Kidney (tissue), 14 donors: Measurements from ENCODE around the gene GNG7. TPM values are rescaled to one million over a fixed set of nuclear protein-coding genes. Genes with fewer than 3 reads are reported as not detected.

Source experiments
- DNase-seq, 5 donors: peaks; one replicate each; pipeline ENCODE4 v3.0.0-alpha.2; 2013 to 2020
- FAIRE-seq: peaks from 2 replicates; lab custom pipeline; 2012; peaks lifted over from hg19 to GRCh38; lab: Jason Lieb, UNC
- H3K27ac ChIP-seq, 2 donors: one replicate each; pipeline ENCODE4 v1.7.0; 2013; ENCODE audit warnings: low read depth in 2 of 2, low read length in 2 of 2, inconsistent platforms in 1 of 2
- H3K27me3 ChIP-seq: one replicate; pipeline ENCODE4 v1.7.1; 2013; ENCODE audit warnings: low read length, inconsistent platforms; ENCODE audit not compliant: control insufficient read depth, insufficient read depth
- H3K36me3 ChIP-seq, 3 donors: one replicate each; pipeline versions ENCODE4 v1.7.0 to v1.7.1; 2013; ENCODE audit warnings: low read length in 3 of 3, control low read depth in 1 of 3, inconsistent platforms in 1 of 3; ENCODE audit not compliant: insufficient read depth in 3 of 3, control insufficient read depth in 2 of 3
- H3K4me1 ChIP-seq, 3 donors: one replicate each; pipeline versions ENCODE4 v1.7.0 to v1.7.1; 2013; ENCODE audit warnings: low read length in 3 of 3, inconsistent platforms in 1 of 3, low read depth in 1 of 3; ENCODE audit not compliant: control insufficient read depth in 2 of 3, insufficient read depth in 2 of 3
- H3K4me3 ChIP-seq, 3 donors: one replicate each; pipeline versions ENCODE4 v1.7.0 to v1.8.1; 2013; ENCODE audit warnings: low read length in 3 of 3, control low read depth in 1 of 3, inconsistent platforms in 1 of 3
- H3K9ac ChIP-seq, 3 donors: one replicate each; pipeline versions ENCODE4 v1.7.0 to v1.7.1; 2013; ENCODE audit warnings: low read length in 3 of 3, control low read depth in 1 of 3, inconsistent platforms in 1 of 3
- H3K9me3 ChIP-seq, 3 donors: one replicate each; pipeline versions ENCODE4 v1.7.0 to v1.7.1; 2013; ENCODE audit warnings: low read length in 3 of 3, control low read depth in 1 of 3, inconsistent platforms in 1 of 3; ENCODE audit not compliant: control insufficient read depth in 2 of 3, insufficient read depth in 1 of 3
- CTCF ChIP-seq: IDR thresholded peaks from 3 replicates; pipeline ENCODE4 v1.5.1; 2012; ENCODE audit warnings: mild to moderate bottlenecking, moderate library complexity, borderline replicate concordance; ENCODE audit not compliant: insufficient read depth; ENCODE audit errors: extremely low read depth
- intact Hi-C: fragments of 100-400 bp; cut with DNase I; formaldehyde crosslinking; loops from one replicate; pipeline ENCODE4 v1.11.1; 2022
- polyA plus RNA-seq: library from polyadenylated mRNA; stranded (reverse); fragments of 350-450 nt; fragmentation: Illumina TruSeq; extraction: RNeasy Lipid Tissue Mini Kit (QIAGEN cat#74804); gene quantifications from one replicate; pipeline ENCODE4 v1.2.3, GENCODE V29; 2014; ENCODE audit warnings: low read depth, low replicate concordance; ENCODE audit not compliant: insufficient read depth
- total RNA-seq: library from RNA; stranded (reverse); fragmentation: NEBNext Ultra II Directional; extraction: Animal tissue kit (Norgen Biotek cat#: 25700); gene quantifications from one replicate; pipeline ENCODE4 v1.2.1, GENCODE V29; 2021
- donor health status: control.
- donor health status: control.
- donor health status: control.
- donor health status: control.
- donor health status: control.
- donor health status: DM: yes; HTN: yes; CAD: no.
- donor health status: Normal renal cell carcinoma (clear cell type).

GNG7 gene
- total and polyA plus RNA-seq, 2 donors from 2014 or later = 9.9 to 13.4 TPM

DNA sequence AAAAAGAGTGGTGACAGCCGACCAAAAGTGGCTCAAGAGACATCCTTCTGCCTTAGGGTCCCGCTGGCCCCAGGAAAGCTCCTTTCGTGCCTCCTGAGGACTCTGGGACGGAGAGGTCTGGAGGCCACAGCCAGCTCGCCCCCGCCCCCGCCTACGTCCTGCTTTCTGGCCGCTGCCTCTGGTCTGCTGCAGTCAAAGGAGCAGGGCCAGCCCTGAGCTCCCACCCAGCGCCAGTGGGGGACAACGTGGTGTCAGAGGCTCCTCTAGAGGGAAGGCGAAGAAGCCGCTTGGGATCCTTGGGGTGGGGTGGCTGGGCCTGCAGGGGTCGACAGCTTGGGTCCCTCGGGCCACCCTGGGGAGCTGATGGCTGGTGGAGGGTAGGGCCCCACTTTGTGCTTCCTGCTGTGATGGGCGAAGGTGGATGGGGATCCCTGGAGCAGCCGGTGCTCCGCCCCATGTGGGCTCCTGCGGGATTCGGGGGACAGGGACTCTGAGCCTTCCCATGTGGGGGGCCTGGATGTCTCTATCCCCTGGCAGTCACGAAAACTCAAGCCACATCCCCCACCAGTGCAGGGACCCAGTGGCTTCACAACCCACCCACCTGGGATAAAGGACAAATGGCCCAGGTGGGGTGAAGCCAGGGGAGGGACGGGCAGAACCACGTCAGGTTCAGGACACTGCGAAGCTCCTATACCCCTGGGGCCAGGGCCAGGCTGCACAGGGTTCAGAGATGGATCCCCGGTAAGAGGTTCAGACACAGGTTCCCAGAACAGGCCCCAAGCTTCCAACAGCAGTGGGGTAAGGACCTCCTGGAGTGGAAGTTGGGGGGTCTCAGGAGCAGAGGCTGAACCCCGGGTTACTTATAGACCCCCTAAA, 27.7 kb upstream of the GNG7 start:
- Histone ChIP-seq H3K9ac (no peak overlapping the region), H3K4me1 (no peaks in the 10 kb centered on the region), H3K9me3 (no peaks in the 10 kb centered on the region), H3K36me3 (peaks cover 0 to 3% (median 2%) of the 10 kb centered on the region in 3 donors), H3K27me3 (no peaks in the 10 kb centered on the region), H3K27ac (no peak overlapping the region), H3K4me3 (no peak overlapping the region)
- FAIRE-seq (no peak), DNase-seq (no peak)
- intact Hi-C loops = no loop called here
- no peak for TF ChIP-seq CTCF

GRCh38 chr19:2728783-2729387, 26.4 kb upstream of the GNG7 start:
- DNase-seq = no peak
- Histone ChIP-seq H3K4me1 (peaks cover 0 to 1% (median 0%) of the 10 kb centered on the region in 3 donors), H3K36me3 (no peaks in the 10 kb centered on the region), H3K4me3 (no peak overlapping the region), H3K9me3 (no peaks in the 10 kb centered on the region), H3K27me3 (no peaks in the 10 kb centered on the region), H3K9ac (no peak overlapping the region), H3K27ac (no peak overlapping the region)
- FAIRE-seq = no peak
- intact Hi-C loops = no loop called here
- no peak for TF ChIP-seq CTCF

- FAIRE-seq (no peak), DNase-seq (no peak)
- no peaks in the 10 kb centered on the region for H3K27me3 ChIP-seq
- no peak overlapping the region for H3K4me3 ChIP-seq
- H3K36me3 ChIP-seq = no peaks in the 10 kb centered on the region
- no peak for TF ChIP-seq CTCF
- no peaks in the 10 kb centered on the region for H3K9me3 ChIP-seq
- intact Hi-C loops = no loop called here
- no peak overlapping the region for H3K9ac ChIP-seq
- peaks cover 0 to 9% (median 0%) of the 10 kb centered on the region in 3 donors for H3K4me1 ChIP-seq
- H3K27ac ChIP-seq = no peak overlapping the region
Observed at GRCh38 chr19:2727640-2727944, 25.1 kb upstream of the GNG7 start.
